ENCODE data around the gene CLK3. TPM values are rescaled to one million over a fixed set of nuclear protein-coding genes. Genes with fewer than 3 reads are reported as not detected.

CLK3 gene
- total and polyA plus RNA-seq, 2 of the 8 experiments (the other 6 are each of a cell fraction or from before 2014, with no cell fraction given), result 43.5 to 67.3 TPM

GRCh38 chr15:74604983-74605794, 10.4 kb upstream of the CLK3 start:
- Histone ChIP-seq H3K14ac (ENCODE audit: insufficient read length) (no peak overlapping the region), H2BK5ac (ENCODE audit: low read depth, low read length) (no peak overlapping the region), H3K79me2 (ENCODE audit: control insufficient read depth in 1 of 2, insufficient read depth in 2 of 2, low read length in 2 of 2) (no peaks in the 10 kb centered on the region), H2BK12ac (ENCODE audit: low read depth, low read length) (no peak overlapping the region), H3K23me2 (ENCODE audit: low read depth, low read length) (no peaks in the 10 kb centered on the region), H3K23ac (ENCODE audit: insufficient read length) (no peak overlapping the region), H3K79me1 (ENCODE audit: low read depth, low read length) (no peaks in the 10 kb centered on the region), H2AK5ac (ENCODE audit: low read depth, low read length) (no peak overlapping the region), H2BK120ac (replicated peaks; ENCODE audit: low read depth, low read length) (no peak overlapping the region), H3K4me1 (replicated peaks in 1 of 4; ENCODE audit: control insufficient read depth in 3 of 4, insufficient read depth in 4 of 4, low read length in 3 of 4) (no peaks in the 10 kb centered on the region; a peak in 2 of 7 replicates), H4K91ac (replicated peaks; ENCODE audit: insufficient read length, low read length) (no peak overlapping the region), H4K8ac (ENCODE audit: extremely low read depth, insufficient read depth, low read length) (no peak overlapping the region), H3K27me3 (replicated peaks in 1 of 4; ENCODE audit: control insufficient read depth in 3 of 4, extremely low read depth in 1 of 4, insufficient read depth in 3 of 4, low read length in 3 of 4) (peaks cover 0 to 3% (median 0%) of the 10 kb centered on the region in 4 experiments; a peak in 2 of 7 replicates), H3K18ac (ENCODE audit: extremely low read depth, low read length) (no peak overlapping the region), H4K5ac (ENCODE audit: insufficient read length, low read depth, low read length) (no peak overlapping the region), H3K4ac (replicated peaks; ENCODE audit: insufficient read length, low read depth, low read length) (no peak overlapping the region), H4K20me1 (replicated peaks in 1 of 2; ENCODE audit: control insufficient read depth in 1 of 2, insufficient read depth in 2 of 2, low read length in 2 of 2) (peaks cover 0 to 4% of the 10 kb centered on the region in 2 experiments), H3K4me3 (ENCODE audit: extremely low read depth in 1 of 4, insufficient read depth in 2 of 4, low read depth in 3 of 4, low read length in 4 of 4) (no peak overlapping the region), H3K56ac (replicated peaks; ENCODE audit: insufficient read length, low read depth, low read length) (no peak overlapping the region), H3K36me3 (ENCODE audit: control insufficient read depth in 2 of 4, insufficient read depth in 4 of 4, low read length in 3 of 4) (no peaks in the 10 kb centered on the region), H3K27ac (ENCODE audit: low read depth, low read length) (no peak overlapping the region), H2AFZ (ENCODE audit: low read length) (no peak overlapping the region), H2BK20ac (ENCODE audit: low read length) (no peak overlapping the region), H3K9ac (replicated peaks in 1 of 4; ENCODE audit: extremely low read depth in 1 of 4, low read depth in 3 of 4, low read length in 3 of 4) (no peak overlapping the region), H2BK15ac (ENCODE audit: low read length) (no peak overlapping the region), H3K4me2 (ENCODE audit: insufficient read depth in 1 of 2, low read depth in 2 of 2, low read length in 2 of 2) (no peak overlapping the region), H3K9me3 (ENCODE audit: insufficient read depth in 2 of 2, low read depth in 1 of 2, low read length in 1 of 2) (no peaks in the 10 kb centered on the region)
- DNase-seq (ENCODE audit: low read depth in 1 of 2, low spot score in 2 of 2) (no peak), FAIRE-seq (no peak)
- WGBS, 2 experiments (ENCODE audit: extremely low coverage in 1 of 2, insufficient coverage in 1 of 2, insufficient read length in 1 of 2, insufficient replicate concordance in 2 of 2, low coverage in 1 of 2, low lambda C conversion rate in 2 of 2, missing lambda C conversion rate in 1 of 2), result 91% methylated on average over 12 of the region's 12 CpGs; no CpG with 5 or more reads in 1 of the 2 experiments
- CTCF ChIA-PET (ENCODE audit: partially characterized antibody), result interaction anchor here (0.6 to 1.9 kb wide), 2 partner anchors 16 to 53 kb away, joined by 3 to 8 read pairs; no protein-coding TSS in a partner anchor
- POLR2A ChIA-PET (ENCODE audit: partially characterized antibody), result interaction anchor here (0.5 to 9.3 kb wide), 6 partner anchors 6 to 433 kb away, joined by 3 to 122 read pairs (median 3); partner anchors contain the start of gene CLK3
- TF ChIP-seq CHD1 (IDR thresholded peaks at IDR 0.05; ENCODE audit: low read depth, low read length), result no peak
- no peak for TF ChIP-seq FOSL1 (IDR thresholded peaks at IDR 0.05; ENCODE audit: insufficient read depth, low read depth, low read length)
- no peak for TF ChIP-seq EGR1 (IDR thresholded peaks at IDR 0.05; ENCODE audit: borderline replicate concordance, low read depth, low read length)
- no peak for TF ChIP-seq CHD2 (IDR thresholded peaks at IDR 0.05; ENCODE audit: low read length)
- TF ChIP-seq BRCA1 (IDR thresholded peaks at IDR 0.05; ENCODE audit: low read depth, low read length), result no peak
- TF ChIP-seq PHF8 (conservative IDR thresholded peaks at IDR 0.05; ENCODE audit: low read depth, low read length), result no peak
- TF ChIP-seq RXRA (IDR thresholded peaks at IDR 0.05; ENCODE audit: insufficient read depth, low read depth, low read length), result no peak
- no peak for TF ChIP-seq CTCF (IDR thresholded peaks at IDR 0.05; ENCODE audit: control extremely low read depth in 1 of 3, insufficient read depth in 1 of 3, low read depth in 1 of 3, low read length in 3 of 3)
- no peak for TF ChIP-seq BCL11A (IDR thresholded peaks at IDR 0.05; ENCODE audit: low read depth in 2 of 2, low read length in 2 of 2)
- TF ChIP-seq RBBP5 (IDR thresholded peaks at IDR 0.05; ENCODE audit: borderline replicate concordance, low read depth, low read length), result no peak

Data from H1 (cell line).